Motor neuron (in vitro differentiated cells): ENCODE results near the gene PSAP. TPM values are rescaled to one million over a fixed set of nuclear protein-coding genes. Genes with fewer than 3 reads are reported as not detected.
"Not testable (repeated sequence)": the region's sequence is repeated elsewhere in the genome, so short reads cannot be mapped to it uniquely, and the experiment has no call there.

Source experiments
- ATAC-seq, 8 experiments: fragments of 200-7000 bp; cut with Tn5 transposase; replicated peaks in 6 of 8; 2 replicates each; pipeline ENCODE4 v1.8.0; 2021; ENCODE audit warnings: mild to moderate bottlenecking in 8 of 8, moderate library complexity in 8 of 8
- H3K27ac ChIP-seq, 2 donors: fragments of 250-450 bp; sonication (Bioruptor Pico); 2 replicates each; pipeline ENCODE4 v1.9.0; 2021; ENCODE audit warnings: antibody characterized with exemption in 2 of 2, mild to moderate bottlenecking in 2 of 2, moderate library complexity in 1 of 2
- H3K4me1 ChIP-seq, 2 donors: fragments of 250-450 bp; sonication (Bioruptor Pico); replicated peaks in 1 of 2; 2 replicates each; pipeline ENCODE4 v1.6.1; 2021; ENCODE audit warnings: antibody characterized with exemption in 2 of 2, mild to moderate bottlenecking in 2 of 2, moderate library complexity in 1 of 2
- H3K4me3 ChIP-seq, 5 donors: fragments of 250-450 bp; sonication (Bioruptor Pico); 2 replicates each; pipeline ENCODE4 v1.9.0; 2021; ENCODE audit warnings: antibody characterized with exemption in 5 of 5, mild to moderate bottlenecking in 5 of 5, moderate library complexity in 4 of 5
- WGBS, 10 experiments: fragments of 450-650 bp; shearing (Covaris generic); methylation state at CpG; one replicate each; pipeline ENCODE4 v1.0.0; 2022; 5-methylcytosine and 5-hydroxymethylcytosine counted together
- in situ Hi-C, 9 experiments: fragments of 400-800 bp; cut with MboI; loops; one replicate each; pipeline ENCODE4 v1.15.0; 2021; ENCODE audit warnings: low sequenced_read_pairs in 9 of 9, low pct_unique_long_range_greater_than_20kb in 2 of 9; ENCODE audit not compliant: unreplicated experiment in 9 of 9
- total RNA-seq, 8 experiments: library from RNA; unstranded; fragments of 300-600 nt; gene quantifications; 2 replicates each; pipeline versions ENCODE4 v1.2.3 to v1.2.4, GENCODE V29; 2022

PSAP gene
- total RNA-seq, 8 experiments from 2014 or later: 419 to 3,584 (median 668) TPM

GRCh38 chr10:71882813-71883659 lies 32.0 kb upstream of the PSAP start:
- 57 to 83% (median 70%) methylated on average over 2 to 9 of the region's 10 CpGs for WGBS, 10 experiments
- peaks cover 8 to 13% of the 10 kb centered on the region in 2 donors for H3K4me1 ChIP-seq
- no peak overlapping the region for H3K4me3 ChIP-seq
- ATAC-seq: no peak
- in situ Hi-C loops: loop anchor here in 2 of 9 experiments (25.0 kb wide), 2 partner anchors 454 to 571 kb away; partner anchors contain the start of gene SLC29A3 (in 1 of the 2)
- H3K27ac ChIP-seq: no peak overlapping the region

- H3K4me1 ChIP-seq: peaks cover 7 to 9% of the 10 kb centered on the region in 2 donors
- no peak overlapping the region for H3K27ac ChIP-seq
- no peak for ATAC-seq
- WGBS, 10 experiments: 80 to 100% (median 88%) methylated on average over 1 to 7 of the region's 9 CpGs; no CpG with 5 or more reads in 2 of the 10 experiments
- in situ Hi-C loops: loop anchor here in 2 of 9 experiments (25.0 kb wide), 2 partner anchors 456 to 570 kb away; partner anchors contain the start of gene SLC29A3 (in 1 of the 2)
- H3K4me3 ChIP-seq: no peak overlapping the region
These were observed 30.8 kb upstream of the PSAP start for GRCh38 chr10:71881647-71882355.

GRCh38 chr10:71881307-71881624 lies 30.2 kb upstream of the PSAP start:
- not testable (repeated sequence) for H3K27ac ChIP-seq, H3K4me1 ChIP-seq, H3K4me3 ChIP-seq, ATAC-seq
- in situ Hi-C loops: loop anchor here in 2 of 9 experiments (25.0 kb wide), 2 partner anchors 456 to 569 kb away; partner anchors contain the start of gene SLC29A3 (in 1 of the 2)
- 60 to 100% methylated on average over 1 of the region's 2 CpGs; no CpG with 5 or more reads in 8 of the 10 experiments for WGBS, 10 experiments

GRCh38 chr10:71880425-71881306 lies 29.6 kb upstream of the PSAP start:
- in situ Hi-C loops: loop anchor here in 2 of 9 experiments (25.0 kb wide), 2 partner anchors 457 to 568 kb away; partner anchors contain the start of gene SLC29A3 (in 1 of the 2)
- Histone ChIP-seq H3K27ac (no peak overlapping the region), H3K4me3 (no peak overlapping the region), H3K4me1 (peaks cover 7 to 9% of the 10 kb centered on the region in 2 donors)
- ATAC-seq: peak in 6 of 8 experiments; percentile 9 to 86 (median 74)
- WGBS, 10 experiments: 87 to 93% (median 89%) methylated on average over 3 to 7 of the region's 13 CpGs; no CpG with 5 or more reads in 7 of the 10 experiments

GRCh38 chr10:71878327-71879034 lies 27.4 kb upstream of the PSAP start:
- in situ Hi-C loops: loop anchor here in 2 of 9 experiments (25.0 kb wide), 2 partner anchors 459 to 566 kb away; partner anchors contain the start of gene SLC29A3 (in 1 of the 2)
- Histone ChIP-seq H3K4me1 (peaks cover 7 to 9% of the 10 kb centered on the region in 2 donors), H3K27ac (no peak overlapping the region), H3K4me3 (no peak overlapping the region)
- peak in 5 of 8 experiments; percentile 86 to 95 (median 94) for ATAC-seq
- WGBS, 10 experiments: 8 to 100% (median 80%) methylated on average over 1 to 8 of the region's 18 CpGs; no CpG with 5 or more reads in 1 of the 10 experiments

GRCh38 chr10:71877821-71878220 lies 26.8 kb upstream of the PSAP start:
- no peak overlapping the region for H3K27ac ChIP-seq
- in situ Hi-C loops: loop anchor here in 2 of 9 experiments (25.0 kb wide), 2 partner anchors 459 to 566 kb away; partner anchors contain the start of gene SLC29A3 (in 1 of the 2)
- no peak for ATAC-seq
- H3K4me3 ChIP-seq: no peak overlapping the region
- H3K4me1 ChIP-seq: peaks cover 7 to 9% of the 10 kb centered on the region in 2 donors
- 72 to 100% (median 96%) methylated on average over 1 to 3 of the region's 4 CpGs; no CpG with 5 or more reads in 4 of the 10 experiments for WGBS, 10 experiments

GRCh38 chr10:71874680-71875354 lies 23.8 kb upstream of the PSAP start:
- H3K4me1 ChIP-seq, H3K4me3 ChIP-seq: not testable (repeated sequence)
- ATAC-seq: peak in 2 of 8 experiments; percentile 38 to 55
- WGBS, 10 experiments: 38 to 98% (median 83%) methylated on average over 1 to 8 of the region's 13 CpGs; no CpG with 5 or more reads in 3 of the 10 experiments
- in situ Hi-C loops: loop anchor here in 2 of 9 experiments (25.0 kb wide), 2 partner anchors 462 to 563 kb away; partner anchors contain the start of gene SLC29A3 (in 1 of the 2)
- H3K27ac ChIP-seq: peak overlapping the region in 1 of 2 donors; percentile 33

- WGBS, 10 experiments: 60 to 100% (median 98%) methylated on average over 1 to 5 of the region's 7 CpGs; no CpG with 5 or more reads in 4 of the 10 experiments
- in situ Hi-C loops: no loop called here
- ATAC-seq: no peak
- H3K27ac ChIP-seq: no peak overlapping the region
- no peak overlapping the region for H3K4me3 ChIP-seq
- H3K4me1 ChIP-seq: peaks cover 3 to 6% of the 10 kb centered on the region in 2 donors
These were observed 22.6 kb upstream of the PSAP start for GRCh38 chr10:71873582-71874211.

- ATAC-seq, H3K4me1 ChIP-seq, H3K4me3 ChIP-seq, H3K27ac ChIP-seq, in situ Hi-C loops: not testable (repeated sequence)
- WGBS, 10 experiments: no CpG with 5 or more reads among the region's 32 CpGs
These were observed 18.6 kb upstream of the PSAP start for GRCh38 chr10:71869601-71870000.

- WGBS, 10 experiments: 40 to 100% (median 100%) methylated on average over 1 to 3 of the region's 5 CpGs; no CpG with 5 or more reads in 3 of the 10 experiments
- peak; percentile 38 to 73 (median 65) for ATAC-seq
- Histone ChIP-seq H3K4me1 (peaks cover 0 to 6% of the 10 kb centered on the region in 2 donors), H3K4me3 (no peak overlapping the region), H3K27ac (no peak overlapping the region)
- in situ Hi-C loops: no loop called here
These were observed 17.2 kb upstream of the PSAP start for GRCh38 chr10:71868192-71868697.
